Ovary (tissue), 3 donors: Measurements from ENCODE around the gene ZNF777.

Experiments used
- POLR2A ChIP-seq: fragments of 450-650 bp; IDR thresholded peaks from one replicate; pipeline ENCODE4 v1.6.1; 2017; ENCODE audit warnings: antibody characterized with exemption, mild to moderate bottlenecking, moderate library complexity
- TF ChIP-seq, protein P1 (sequence below), 3 donors: fragments of 450-650 bp in 2 of 3; fragments of 200-600 bp in 1 of 3; IDR thresholded peaks; one replicate each; pipeline versions ENCODE4 v1.5.1 to v1.8.0; 2016 to 2022; ENCODE audit warnings: antibody characterized with exemption in 3 of 3, mild to moderate bottlenecking in 1 of 3
- donor health status: DM: no; HTN: no; CAD: no.

DNA sequence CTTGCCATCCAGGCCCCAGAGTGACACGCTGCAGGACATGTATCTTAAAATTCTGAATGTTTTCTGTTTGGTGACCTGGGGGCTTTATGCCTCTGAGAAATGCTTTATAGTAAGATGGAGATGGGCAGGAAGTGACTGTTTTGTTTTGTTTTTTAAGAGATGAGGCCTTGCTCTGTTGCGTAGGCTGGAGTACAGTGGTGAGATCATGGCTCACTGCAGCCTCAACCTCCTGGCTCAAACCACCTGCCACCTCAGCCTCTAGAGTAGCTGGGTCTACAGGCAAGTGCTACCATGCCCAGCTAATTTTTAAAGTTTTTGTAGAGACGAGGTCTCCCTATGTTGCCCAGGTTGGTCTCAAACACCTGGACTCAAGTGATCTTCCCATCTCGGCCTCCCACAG lies 20.6 kb downstream of the ZNF777 start:
- TF ChIP-seq, protein P1, sequence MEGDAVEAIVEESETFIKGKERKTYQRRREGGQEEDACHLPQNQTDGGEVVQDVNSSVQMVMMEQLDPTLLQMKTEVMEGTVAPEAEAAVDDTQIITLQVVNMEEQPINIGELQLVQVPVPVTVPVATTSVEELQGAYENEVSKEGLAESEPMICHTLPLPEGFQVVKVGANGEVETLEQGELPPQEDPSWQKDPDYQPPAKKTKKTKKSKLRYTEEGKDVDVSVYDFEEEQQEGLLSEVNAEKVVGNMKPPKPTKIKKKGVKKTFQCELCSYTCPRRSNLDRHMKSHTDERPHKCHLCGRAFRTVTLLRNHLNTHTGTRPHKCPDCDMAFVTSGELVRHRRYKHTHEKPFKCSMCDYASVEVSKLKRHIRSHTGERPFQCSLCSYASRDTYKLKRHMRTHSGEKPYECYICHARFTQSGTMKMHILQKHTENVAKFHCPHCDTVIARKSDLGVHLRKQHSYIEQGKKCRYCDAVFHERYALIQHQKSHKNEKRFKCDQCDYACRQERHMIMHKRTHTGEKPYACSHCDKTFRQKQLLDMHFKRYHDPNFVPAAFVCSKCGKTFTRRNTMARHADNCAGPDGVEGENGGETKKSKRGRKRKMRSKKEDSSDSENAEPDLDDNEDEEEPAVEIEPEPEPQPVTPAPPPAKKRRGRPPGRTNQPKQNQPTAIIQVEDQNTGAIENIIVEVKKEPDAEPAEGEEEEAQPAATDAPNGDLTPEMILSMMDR (IDR thresholded peaks at IDR 0.05), result no peak
- no peak for TF ChIP-seq POLR2A
